Measurements from ENCODE around the gene ANO1.

DNA sequence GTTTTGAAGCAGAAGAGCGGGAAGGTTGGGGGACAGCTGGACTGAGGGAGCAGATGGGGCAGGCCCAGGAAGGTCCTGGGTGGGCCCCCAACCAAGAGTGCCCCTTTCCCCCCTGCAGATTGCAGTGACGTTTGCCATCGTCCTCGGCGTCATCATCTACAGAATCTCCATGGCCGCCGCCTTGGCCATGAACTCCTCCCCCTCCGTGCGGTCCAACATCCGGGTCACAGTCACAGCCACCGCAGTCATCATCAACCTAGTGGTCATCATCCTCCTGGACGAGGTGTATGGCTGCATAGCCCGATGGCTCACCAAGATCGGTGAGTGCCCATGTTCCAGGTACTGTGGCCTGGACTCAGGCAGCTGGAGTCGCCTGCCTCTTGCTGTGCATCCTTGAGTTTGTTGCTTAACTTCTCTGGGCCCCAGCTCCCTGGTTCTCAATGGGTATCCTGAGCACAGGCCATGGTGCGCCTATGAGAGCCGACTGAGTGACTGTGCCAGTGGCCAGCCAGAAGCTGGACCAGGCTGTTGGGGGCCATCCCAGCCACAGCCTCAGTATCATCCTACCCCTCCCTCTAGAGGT, 83.0 kb downstream of the ANO1 start:
- TF ChIP-seq, protein P1, sequence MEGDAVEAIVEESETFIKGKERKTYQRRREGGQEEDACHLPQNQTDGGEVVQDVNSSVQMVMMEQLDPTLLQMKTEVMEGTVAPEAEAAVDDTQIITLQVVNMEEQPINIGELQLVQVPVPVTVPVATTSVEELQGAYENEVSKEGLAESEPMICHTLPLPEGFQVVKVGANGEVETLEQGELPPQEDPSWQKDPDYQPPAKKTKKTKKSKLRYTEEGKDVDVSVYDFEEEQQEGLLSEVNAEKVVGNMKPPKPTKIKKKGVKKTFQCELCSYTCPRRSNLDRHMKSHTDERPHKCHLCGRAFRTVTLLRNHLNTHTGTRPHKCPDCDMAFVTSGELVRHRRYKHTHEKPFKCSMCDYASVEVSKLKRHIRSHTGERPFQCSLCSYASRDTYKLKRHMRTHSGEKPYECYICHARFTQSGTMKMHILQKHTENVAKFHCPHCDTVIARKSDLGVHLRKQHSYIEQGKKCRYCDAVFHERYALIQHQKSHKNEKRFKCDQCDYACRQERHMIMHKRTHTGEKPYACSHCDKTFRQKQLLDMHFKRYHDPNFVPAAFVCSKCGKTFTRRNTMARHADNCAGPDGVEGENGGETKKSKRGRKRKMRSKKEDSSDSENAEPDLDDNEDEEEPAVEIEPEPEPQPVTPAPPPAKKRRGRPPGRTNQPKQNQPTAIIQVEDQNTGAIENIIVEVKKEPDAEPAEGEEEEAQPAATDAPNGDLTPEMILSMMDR (IDR thresholded peaks at IDR 0.05) = no peak
- no peak for TF ChIP-seq POLR2A (IDR thresholded peaks at IDR 0.05)

Data from breast epithelium (tissue), 3 donors.